NCI-H82 treated with DMSO at 0.1 percent for 48 hours (cell line): Measurements from ENCODE around the gene P4HA2.
"Not testable (repeated sequence)": the region's sequence is repeated elsewhere in the genome, so short reads cannot be mapped to it uniquely, and the experiment has no call there.

Experiments
- DNase-seq: peaks from one replicate; lab custom pipeline; 2025; ENCODE audit not compliant: unreplicated experiment; lab: John Stamatoyannopoulos, UW

Gene P4HA2

GRCh38 chr5:132150565-132150964 is 77.1 kb downstream of the P4HA2 start:
- DNase-seq: no peak

GRCh38 chr5:132147663-132148062 is 80.0 kb downstream of the P4HA2 start:
- DNase-seq: no peak

GRCh38 chr5:132145326-132145725 is 82.3 kb downstream of the P4HA2 start:
- not testable (repeated sequence) for DNase-seq

- DNase-seq: no peak
Measured at GRCh38 chr5:132143148-132143547, 84.5 kb downstream of the P4HA2 start.

- no peak for DNase-seq
Measured at GRCh38 chr5:132142459-132142858, 85.2 kb downstream of the P4HA2 start.
